GM19463 (cell line): Measurements from ENCODE around the gene UBE2N.

Experiments
- ATAC-seq: cut with Tn5 transposase; IDR thresholded peaks from one replicate; pipeline ENCODE4 v1.9.1; 2021; ENCODE audit warnings: mild to moderate bottlenecking, moderate library complexity; ENCODE audit not compliant: unreplicated experiment

The UBE2N gene

GRCh38 chr12:93361151-93361919, 80.4 kb downstream of the UBE2N start:
- no peak for ATAC-seq

- ATAC-seq, result no peak
Measured at GRCh38 chr12:93360688-93361087, 81.1 kb downstream of the UBE2N start.

DNA sequence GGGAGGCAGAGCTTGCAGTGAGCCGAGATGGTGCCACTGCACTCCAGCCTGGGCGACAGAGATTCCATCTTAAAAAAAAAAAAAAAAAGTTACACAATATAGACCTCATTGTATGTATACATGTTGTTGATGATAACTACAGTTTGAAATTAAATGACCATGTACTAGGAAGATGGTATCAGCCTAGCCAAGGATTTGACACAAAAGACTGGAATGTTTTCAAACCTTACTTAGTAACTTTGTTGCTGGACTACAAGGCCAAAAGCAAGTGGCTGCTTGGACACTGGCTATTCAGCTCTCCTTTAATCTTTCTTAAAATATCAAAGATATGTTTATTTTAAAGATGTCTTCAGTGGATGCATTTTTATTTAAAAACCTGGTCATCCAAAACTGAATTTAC, 82.9 kb downstream of the UBE2N start:
- ATAC-seq, result no peak

GRCh38 chr12:93358058-93358457, 83.7 kb downstream of the UBE2N start:
- peak; percentile 91 for ATAC-seq

- ATAC-seq, result no peak
Measured at GRCh38 chr12:93356214-93356613, 85.5 kb downstream of the UBE2N start.
